GM20431 (cell line): ENCODE data around the gene PHTF1.

Experiments used
- in situ Hi-C: fragments of 300-500 bp; cut with MseI, MboI; formaldehyde crosslinking; loops from one replicate; pipeline ENCODE4 v1.15.0; 2020; ENCODE audit warnings: low sequenced_read_pairs; ENCODE audit not compliant: unreplicated experiment

Gene PHTF1

DNA sequence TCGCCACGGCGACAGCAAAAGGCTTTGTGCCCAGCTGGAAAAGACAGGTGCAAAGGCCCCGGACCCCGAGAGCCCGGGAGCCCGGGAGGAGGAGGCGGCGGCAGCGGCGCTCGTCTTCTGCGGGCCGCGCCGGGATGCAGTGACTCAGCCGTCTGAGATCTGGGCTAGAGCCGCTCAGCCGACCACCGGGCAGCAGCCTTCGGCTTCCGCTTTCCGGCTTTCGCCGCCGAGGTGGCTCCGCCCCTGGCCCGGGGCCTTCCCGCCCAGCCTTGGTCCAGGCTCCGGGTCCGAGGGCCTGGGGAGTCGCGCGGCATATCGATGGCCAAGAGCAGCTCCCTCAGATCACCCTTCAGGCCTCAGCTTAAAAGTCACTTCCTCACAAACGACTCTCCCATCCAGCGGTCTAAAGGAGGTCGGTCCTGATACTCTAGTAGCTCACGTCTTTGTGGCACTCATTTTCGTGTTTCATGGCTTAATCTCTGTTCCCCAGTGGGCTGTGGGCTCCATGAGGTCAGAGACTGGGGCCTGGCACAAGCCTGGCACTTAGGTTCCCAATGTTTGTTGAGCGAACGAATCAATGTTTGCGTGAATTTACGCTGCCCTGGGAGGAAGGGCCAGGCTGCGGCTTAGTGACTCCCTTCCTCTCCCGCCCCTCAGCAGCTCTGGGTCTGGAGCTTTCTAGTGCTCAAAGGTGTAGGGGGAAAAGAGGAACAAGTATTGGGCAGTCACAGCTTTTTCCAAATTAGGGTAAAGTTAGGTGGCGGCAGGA lies at the start of gene PHTF1:
Gene PHTF1, minus strand, starts transcription at position 154 of the 769 bp plus-strand sequence. CDS start 783 bp downstream, outside the sequence.
- in situ Hi-C loops = no loop called here

DNA sequence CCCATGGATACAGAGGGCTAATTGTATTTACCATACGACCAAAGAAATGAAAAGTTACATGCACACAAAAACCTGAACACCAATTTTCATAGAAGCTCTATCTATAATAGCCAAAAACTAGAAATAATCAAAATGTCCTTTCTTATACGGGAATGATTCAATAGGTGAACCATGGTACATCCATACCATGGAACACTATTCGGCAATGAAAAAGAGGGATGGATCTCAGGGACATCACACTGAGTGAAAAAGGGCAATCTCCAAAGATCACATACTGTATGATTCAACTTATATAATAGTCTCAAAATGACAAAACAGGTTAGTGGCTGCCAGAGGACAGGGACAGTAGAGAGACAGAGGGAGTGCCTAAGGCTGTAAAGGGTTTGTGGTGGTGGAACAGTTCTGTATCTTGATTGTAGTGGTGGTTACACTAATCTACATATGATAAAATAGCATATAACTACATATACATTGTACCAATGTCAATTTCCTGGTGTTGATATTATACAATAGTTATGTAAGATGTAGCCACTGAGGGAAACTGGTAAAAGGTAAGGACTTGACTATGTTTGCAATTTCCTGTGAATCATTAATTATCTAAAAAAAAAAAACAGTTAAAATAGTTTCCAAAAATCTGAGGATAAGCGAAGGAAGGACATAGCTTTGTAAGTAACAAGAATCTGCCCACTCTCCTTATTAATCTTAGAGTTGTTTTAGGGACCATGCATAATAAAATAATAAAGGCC lies 49.3 kb upstream of the PHTF1 start:
- in situ Hi-C loops = no loop called here

DNA sequence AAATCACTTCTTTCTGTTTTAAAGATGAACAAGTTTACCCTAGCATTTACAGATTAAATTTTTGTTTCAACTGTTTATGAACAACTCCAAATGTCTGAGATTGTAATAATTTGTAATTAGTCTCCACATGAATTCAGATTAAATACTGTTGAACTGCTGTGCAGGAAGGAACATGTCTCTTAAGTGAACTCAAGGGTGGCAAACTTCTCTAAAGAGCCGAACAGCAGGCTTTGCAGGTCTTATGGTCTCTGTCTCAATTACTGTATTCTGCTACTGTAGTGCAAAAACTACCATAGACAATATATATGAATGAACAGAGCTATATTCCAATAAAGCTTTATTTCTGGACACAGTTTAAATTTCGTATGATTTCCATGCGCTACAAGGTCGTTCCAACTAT lies 46.4 kb upstream of the PHTF1 start:
- in situ Hi-C loops = no loop called here

DNA sequence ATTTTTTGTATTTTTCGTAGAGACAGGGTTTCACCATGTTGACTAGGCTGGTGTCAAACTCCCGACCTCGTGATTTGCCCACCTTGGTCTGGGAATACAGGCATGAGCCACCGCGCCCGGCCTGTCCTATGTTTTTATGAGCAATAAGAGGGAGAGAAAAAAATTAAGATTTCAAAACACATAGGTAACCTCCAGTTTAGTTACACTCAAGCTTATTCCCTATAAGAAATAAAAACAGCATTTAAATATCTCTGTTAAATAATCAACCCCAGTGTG lies 45.9 kb upstream of the PHTF1 start:
- in situ Hi-C loops = no loop called here

DNA sequence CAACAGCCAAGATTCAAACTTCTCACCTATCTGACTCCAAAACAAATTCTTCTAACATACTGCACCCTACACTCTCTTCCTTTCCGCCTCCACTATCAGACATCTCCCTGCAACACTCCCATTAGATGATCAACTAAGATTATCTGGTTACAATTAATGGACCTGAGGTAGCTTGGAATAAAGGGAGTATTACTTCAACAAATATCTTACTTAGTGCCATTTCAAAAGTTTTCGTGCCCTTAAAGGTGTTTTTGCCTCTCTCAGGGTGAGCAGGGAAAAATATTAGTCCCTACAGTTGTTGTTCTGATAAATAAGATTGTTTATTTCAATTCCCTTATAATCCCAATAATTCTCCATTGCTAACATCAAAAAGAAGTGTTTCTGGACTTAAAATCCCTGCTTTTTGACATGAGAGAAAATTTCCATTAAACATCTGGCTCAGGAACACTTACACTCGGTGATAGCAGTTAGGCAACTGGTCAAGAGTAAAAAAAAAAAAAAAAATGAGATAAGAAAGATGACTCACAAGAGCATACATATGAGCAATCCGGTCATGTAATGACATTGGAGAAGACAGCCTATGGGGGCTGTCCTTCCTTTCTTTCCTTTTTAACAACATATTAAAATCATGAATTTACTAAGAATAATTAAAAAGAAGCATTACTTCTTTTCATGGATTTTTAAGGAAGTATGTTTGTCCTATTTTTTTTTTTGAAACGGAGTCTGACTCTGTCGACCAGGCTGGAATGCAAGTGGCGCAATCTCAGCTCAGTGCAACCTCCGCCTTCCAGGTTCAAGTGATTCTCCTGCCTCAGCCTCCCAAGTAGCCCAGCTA lies 45.4 kb upstream of the PHTF1 start:
- in situ Hi-C loops = no loop called here

DNA sequence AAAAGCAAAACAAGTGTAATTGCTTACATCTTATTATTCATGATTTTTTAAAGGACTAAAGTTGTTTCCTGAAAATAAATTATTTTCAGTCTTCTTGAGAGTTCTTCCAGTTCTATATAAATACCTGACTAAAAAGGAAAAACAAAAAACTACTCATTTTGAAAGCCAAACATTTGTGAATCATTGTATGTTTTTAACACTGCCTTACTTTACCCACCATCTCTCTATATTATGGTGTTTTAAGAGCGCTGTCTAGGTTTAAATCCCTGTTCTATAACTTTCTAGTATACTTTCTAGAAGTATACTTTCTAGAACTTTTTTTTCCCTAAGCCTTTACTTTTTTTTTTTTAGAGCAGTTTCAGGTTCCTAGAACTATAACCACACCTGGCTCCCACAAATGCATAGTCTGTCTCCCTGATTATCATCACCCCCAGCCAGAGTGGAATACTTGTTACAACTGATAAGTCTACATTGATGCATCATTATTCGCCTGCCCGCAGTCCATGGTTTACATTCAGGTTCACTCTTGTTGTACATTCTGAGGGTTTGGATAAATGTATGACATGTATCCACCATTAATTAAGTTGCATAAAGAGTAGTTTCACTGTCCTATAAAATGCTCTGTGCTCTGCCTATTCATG lies 43.2 kb upstream of the PHTF1 start:
- in situ Hi-C loops = no loop called here

DNA sequence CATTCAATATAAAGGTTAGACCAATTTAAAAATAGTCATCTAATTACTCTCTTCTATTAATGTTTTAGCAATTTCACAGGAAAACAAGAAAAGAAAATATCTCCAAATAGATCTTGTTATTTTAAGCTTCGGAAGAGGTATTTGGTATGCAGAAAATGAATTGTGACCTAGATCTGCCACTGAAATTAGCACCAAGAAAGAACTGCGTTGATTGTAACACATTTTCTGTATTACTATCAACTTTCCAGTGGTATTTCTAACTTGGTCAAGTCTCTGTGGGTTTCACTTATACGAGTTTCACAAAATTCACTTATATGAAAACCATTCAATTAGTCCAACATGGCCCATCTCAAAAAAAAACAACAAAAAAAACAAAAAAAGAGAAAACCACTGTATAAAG lies 41.2 kb upstream of the PHTF1 start:
- in situ Hi-C loops = no loop called here

DNA sequence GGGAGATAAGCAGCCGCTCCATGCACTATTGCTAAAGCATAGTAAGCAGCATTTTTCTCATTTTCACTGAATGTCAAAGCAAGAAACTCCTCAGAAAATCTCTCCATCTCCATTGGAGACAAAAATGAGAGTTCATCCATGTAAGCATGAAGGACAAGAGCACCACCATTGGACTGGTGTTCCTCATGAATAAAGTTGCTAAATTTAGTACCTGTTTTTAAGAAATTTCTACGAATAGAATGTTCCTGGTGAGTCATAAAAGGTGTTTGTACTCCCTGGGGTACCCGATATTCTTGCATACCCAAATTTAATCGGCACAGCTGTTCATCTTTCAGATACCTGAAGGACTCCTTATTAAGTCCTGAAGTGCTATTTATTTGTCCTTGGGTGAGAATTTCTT lies 38.2 kb upstream of the PHTF1 start:
- in situ Hi-C loops = no loop called here

DNA sequence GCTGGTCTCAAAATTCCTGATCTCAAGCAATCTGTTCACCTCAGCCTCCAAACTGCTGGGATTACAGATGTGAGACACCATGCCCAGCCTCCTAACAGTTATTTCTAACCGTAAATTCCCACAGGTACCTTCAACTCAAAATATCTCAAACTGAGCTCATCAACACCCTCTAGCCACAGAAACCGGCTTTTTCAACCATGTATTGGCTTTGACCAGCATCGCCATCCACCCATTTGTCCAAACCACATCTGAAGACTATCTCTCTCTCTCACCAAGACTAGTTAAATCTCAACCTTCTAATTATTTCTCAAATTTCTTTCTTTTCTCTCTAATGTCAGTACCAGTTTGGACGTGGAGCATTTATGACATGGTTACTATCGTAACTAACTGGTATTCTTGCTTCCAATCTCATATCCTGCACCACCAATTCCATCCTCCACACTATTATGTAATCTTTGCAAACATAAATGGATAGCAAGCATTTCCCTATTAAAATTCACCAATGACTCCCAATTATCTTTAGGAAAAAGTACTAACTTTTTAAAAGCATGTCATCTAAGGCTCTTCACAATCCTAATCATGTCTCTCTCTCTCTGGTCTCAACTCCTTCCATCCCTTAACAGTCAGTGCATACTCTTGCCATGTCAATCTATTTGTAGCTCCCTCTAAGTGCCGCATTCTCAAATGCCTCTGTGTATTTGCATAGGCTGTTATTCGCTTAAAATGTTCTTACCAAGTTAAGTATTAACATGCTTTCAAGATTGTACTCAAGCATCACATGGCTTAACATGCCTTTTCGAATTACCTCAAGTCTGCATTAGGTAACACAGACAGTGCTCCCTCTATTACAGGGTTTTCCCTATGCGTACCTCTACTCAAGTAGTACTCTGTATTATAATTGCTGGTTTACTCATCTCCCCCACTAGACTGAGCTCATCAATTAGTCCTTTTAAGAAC lies 34.9 kb upstream of the PHTF1 start:
- in situ Hi-C loops = no loop called here

DNA sequence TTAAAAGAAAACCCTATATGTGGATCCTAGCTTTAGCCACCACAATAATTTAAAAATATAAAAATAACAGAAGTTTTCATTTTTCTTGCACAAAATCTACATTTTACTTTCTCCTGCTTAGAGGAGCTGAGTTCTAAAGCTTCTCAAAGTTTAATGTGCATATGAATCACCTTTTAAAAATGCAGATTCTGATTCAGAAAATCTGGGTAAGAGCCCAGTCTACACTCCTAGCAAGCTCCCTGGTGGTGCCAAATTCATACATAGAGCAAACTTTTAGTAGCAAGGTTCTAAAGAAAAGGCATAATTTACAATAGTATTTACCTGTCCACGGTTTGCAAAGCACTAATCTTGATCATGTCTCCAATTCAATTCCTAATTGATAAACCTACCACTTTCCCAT lies 33.7 kb upstream of the PHTF1 start:
- in situ Hi-C loops = no loop called here

DNA sequence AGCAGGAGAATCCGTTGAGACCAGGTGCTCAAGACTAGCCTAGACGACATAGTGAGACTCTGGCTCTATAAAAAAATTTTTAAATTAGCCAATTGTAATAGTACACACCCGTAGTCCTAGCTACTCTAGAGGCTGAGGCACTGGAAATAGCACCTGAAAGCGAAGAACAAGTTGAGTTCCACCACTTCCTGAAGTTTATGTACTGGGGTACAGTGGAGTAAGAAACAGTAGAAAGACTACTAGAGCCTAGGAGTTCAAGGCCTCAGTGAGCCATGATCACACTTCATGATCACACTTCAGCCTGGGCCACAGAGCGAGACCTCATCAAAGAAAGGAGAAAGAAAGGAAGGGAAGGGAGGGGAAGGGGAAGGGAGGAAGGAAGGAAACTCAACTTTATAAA lies 33.2 kb upstream of the PHTF1 start:
- in situ Hi-C loops = no loop called here

DNA sequence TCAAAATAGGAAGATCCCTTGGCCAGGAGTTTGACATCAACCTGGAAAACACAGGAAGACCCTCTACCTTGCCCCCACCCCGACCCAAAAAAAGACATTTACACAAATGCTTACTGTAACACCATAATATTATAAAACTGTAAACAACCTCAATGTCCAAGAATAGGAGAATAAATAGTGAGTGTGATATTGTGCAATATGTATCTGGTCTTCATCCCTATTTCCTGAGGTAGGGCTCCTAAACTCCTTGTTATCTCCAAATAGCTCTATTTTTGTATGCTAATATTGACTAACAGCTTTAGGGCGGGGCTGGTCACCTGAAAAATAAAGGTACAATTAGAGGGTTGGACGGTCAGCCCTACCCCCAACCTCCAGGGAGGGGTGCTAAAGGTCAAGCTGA lies 29.5 kb upstream of the PHTF1 start:
- in situ Hi-C loops = no loop called here

DNA sequence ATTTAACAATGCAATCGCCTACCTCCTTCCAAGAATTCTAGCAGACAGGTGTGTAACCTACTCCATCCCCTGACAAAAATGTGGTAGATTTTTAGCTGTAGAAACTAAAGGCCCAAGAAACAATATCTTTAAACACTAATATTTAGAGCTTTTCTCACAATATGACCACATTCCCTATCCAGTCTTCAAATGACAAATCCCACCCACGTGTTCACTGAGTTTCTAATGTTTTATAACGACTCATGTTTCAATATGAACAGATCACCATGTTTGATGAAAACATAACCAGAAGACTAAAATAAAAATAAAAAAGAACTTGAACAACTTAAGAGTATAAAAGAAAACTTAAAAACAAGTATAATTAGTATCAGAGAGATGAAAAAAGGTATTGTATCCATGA lies 28.4 kb upstream of the PHTF1 start:
- in situ Hi-C loops = no loop called here

DNA sequence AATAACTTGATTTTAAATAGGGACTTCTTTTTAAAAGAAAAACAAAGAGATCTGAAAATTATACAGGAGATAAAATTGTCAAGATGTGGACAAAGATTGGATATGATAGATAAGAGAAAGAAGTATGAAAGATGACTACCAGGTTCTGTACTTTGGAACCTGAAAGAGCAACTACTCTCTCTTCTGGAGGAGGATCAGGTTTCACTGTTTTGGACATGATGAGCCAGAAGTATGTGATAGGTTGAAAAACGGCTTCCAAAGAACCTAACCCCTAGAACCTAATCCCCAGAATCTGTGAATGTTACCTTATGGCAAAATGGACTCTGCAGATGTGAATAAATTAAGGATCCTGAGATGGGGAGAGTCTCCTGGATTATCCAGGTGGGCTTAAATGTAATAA lies 26.8 kb upstream of the PHTF1 start:
- in situ Hi-C loops = no loop called here

DNA sequence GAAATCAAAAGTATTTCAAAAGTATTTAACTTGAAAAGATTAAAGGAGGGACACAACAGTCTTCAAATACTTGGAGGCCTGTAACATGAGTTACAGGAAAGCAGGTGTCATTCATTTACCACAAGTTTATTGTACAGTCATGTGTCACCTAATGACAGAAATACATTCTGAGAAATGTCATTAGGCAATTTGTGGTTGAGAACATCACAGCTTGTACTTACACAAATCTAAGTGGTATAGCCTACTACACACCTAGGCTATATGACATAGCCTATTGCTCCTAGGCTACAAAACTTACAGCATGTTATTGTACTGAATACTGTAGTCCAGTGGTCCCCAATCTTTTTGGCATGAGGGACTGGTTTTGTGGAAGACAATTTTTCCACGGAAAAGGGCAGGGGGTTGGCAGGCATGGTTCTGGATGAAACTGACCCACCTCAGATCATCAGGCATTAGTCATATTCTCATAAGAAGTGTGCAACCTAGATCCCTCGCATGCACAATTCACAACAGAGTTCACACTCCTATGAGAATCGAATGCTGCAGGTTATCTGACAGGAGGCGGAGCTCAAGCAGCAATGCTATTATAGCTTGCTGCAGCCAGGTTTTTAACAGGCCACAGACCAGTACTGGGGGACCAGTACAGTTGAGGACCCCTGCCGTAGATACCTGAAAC lies 25.0 kb upstream of the PHTF1 start:
- in situ Hi-C loops = no loop called here

DNA sequence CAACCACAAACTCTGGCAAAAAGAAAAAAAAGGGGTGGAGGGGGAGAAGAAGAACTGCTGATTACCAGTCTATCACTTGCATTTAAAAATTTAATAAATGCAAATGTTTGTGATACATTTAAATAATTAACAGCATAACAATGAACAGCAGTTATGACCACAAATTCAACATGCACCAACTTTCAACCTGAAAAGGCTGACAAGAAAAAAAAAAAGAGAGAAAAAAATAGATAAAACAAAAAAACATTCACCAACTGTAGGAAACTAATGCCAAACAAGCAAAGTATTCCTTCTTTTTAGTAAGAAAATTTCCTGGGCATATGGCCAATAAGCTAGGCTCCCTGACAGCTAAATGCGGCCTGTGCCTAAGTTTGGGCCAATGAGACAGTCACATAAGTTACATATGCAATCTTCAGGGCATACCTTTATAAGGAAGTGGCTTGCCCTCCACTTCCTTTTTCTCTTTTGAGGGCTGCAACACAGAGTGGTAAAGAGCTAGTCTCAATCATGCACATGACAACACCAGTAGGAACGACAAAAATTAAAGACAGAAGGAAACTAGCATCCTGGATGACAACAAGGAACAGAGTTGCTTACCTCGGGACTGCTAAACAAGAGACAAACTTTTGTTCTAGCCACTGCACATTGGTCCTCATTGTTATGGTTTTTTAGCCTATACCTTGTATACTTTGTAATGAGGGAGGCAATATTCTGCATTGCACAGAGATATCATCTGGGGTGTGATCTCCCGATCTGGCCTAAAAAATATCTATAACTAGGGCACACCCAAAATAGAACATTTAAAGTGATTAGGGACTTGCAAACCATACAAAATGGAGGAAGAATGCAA lies 24.2 kb upstream of the PHTF1 start:
- in situ Hi-C loops = no loop called here

DNA sequence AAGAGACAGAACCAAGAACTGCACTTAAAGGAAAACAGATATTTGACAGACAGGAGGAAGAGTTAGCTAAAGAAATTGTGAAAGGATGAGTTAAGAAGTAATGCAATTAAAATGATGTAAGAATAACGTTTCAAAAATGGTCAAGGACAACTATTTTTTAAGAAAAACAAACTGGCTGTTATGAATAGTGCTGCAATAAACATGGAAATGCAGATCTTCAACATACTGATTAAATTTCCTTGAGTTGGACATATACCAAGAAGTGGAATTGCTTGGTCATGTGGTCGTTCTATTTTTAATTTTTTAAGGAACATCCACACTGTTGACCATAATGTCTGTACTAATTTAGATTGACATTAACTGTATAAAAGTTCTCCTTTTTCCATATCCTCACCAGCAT lies 23.1 kb upstream of the PHTF1 start:
- in situ Hi-C loops = no loop called here
